GM19351 (cell line): ENCODE data around the gene NBAS.
A peak's percentile ranks its signal among the peaks of the same experiment; 100 is the strongest.
"Not testable (repeated sequence)": the region's sequence is repeated elsewhere in the genome, so short reads cannot be mapped to it uniquely, and the experiment has no call there.

Experiments used
- ATAC-seq: cut with Tn5 transposase; IDR thresholded peaks from one replicate; pipeline ENCODE4 v1.9.1; 2021; ENCODE audit warnings: mild to moderate bottlenecking, moderate library complexity; ENCODE audit not compliant: unreplicated experiment

Gene NBAS

DNA sequence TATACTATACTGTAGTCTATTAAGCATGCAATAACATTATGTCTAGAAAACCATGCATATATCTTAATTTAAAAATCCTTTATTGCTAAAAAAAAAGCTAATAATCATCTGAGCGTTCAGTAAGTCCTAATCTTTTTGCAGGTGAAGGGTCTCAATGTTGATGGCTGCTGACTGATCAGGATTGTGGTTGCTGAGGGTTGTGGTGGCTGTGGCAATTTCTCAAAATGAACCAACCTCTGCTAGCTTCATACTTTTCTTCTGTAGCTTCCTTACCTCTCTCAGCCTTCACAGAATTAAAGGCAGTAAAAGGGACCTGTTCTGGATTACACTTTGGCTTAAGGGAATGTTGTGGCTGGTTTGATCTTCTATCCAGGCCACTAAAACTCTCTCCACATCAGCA is 235.8 kb downstream of the NBAS start:
- ATAC-seq, result no peak

DNA sequence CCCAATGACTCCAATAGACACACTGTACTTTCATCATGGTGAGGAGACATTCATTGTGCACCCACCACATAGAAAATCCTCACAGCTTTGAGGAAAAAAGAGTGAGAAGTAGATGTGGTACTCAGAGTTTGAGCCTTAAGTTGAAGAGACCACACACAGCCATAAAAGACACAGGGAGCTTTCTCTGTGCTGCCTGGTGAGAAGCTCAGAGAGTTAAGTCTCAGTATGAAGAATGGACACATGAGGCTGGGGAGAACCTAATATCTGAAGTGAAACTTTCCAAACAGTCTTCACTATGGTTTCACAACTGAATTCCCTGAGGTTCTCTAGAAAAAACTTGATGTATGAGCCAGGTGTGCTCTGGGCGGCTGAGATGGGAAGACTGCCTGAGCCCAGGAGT is 237.9 kb downstream of the NBAS start:
- no peak for ATAC-seq

GRCh38 chr2:15321481-15321880 is 239.7 kb downstream of the NBAS start:
- ATAC-seq, result not testable (repeated sequence)

DNA sequence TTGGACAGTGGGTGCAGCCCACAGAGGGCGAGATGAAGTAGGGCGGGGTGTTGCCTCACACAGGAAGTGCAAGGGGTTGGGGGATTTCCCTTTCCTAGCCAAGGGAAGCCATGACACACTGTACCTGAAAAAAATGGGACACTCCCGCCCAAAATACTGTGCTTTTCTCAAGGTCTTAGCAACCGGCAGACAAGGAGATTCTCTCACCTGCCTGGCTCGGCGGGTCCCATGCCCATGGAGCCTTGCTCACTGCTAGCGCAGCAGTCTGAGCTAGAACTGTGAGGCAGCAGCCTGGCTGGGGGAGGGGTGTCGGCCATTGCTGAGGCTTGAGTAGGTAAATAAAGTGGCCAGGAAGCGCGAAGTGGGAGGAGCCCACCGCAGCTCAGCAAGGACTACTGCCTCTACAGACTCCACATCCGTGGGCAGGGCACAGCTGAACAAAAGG is 244.7 kb downstream of the NBAS start:
- ATAC-seq, result no peak

- no peak for ATAC-seq
Measured at GRCh38 chr2:15315411-15315810, 245.7 kb downstream of the NBAS start.

DNA sequence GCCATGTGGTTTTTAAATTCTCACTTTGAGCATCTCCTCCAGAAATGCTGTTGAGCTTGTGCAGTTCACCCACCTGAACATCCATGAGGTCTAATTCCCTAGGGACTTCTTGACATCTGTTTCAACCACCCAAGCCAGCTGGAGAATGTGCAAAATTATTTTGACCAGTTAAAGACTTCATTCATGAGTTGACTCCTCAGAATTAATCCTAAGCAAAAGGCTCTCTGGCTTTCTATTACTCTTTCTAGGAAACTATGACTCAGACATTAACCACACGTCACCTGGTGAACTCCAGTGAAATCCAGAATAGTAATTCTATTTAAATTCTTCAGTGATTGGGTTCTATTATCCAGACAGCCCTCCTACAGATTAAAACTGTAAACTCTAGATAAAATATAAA is 247.5 kb downstream of the NBAS start:
- ATAC-seq, result peak; percentile 82

GRCh38 chr2:15311926-15312325 is 249.2 kb downstream of the NBAS start:
- no peak for ATAC-seq

DNA sequence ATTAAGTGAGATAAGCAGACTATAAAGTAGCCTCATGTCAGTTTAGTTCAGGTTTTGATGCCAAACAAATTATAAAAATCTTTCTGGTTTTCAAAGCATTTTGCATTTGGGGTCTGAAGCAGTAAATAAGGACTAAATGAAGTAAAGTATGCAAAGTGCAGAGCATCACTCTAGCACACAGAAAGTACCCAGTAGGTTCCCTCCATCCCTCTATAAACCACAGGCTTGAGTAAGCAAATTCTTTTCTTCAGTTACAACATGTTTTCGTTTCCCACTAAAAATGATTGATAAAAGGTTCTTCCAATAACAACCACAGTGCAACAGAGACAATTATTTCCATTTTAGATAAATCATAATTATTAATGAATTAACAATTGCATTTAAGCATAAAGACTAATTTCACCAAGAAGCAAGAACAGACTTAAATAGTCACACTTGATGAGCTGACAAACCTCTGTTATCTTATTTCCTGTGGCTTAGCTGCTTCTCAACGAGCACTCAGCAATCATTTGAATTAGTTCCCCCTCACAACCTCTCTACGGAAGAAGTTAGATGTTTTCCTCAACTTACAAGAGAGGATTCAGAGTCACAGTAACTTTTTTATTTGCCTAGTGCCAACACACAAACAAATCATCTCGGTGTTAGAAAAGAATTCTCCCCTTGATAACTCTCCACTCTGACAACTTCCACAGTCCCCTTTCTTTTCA is 249.8 kb downstream of the NBAS start:
- ATAC-seq, result peak; percentile 51

DNA sequence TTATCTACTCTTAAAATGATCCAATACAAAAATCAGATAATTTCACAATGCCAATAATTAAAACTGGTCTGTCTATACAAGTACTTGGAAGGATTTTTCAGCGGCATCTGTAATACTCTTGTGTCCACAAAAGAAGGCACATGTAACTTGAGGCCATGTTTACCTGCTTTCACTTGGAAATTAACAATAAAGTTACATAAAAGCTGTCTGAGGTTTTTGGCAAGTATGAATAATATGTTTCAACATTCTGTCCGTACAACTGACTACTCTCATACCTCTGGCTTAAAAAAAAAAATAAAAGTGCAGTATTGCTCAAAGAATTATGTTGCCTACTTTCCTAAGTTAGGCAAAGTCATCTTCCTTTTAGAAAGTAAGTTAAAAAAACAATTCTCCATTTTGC is 253.6 kb downstream of the NBAS start:
- no peak for ATAC-seq

- ATAC-seq, result no peak
Measured at GRCh38 chr2:15306706-15307105, 254.4 kb downstream of the NBAS start.

GRCh38 chr2:15303874-15304273 is 257.3 kb downstream of the NBAS start:
- no peak for ATAC-seq

- ATAC-seq, result no peak
Measured at GRCh38 chr2:15302154-15302553, 259.0 kb downstream of the NBAS start.

- ATAC-seq, result no peak
Measured at GRCh38 chr2:15300624-15301573, 260.2 kb downstream of the NBAS start.

- ATAC-seq, result no peak
Measured at GRCh38 chr2:15299904-15300520, 261.1 kb downstream of the NBAS start.

GRCh38 chr2:15298770-15299169 is 262.4 kb downstream of the NBAS start:
- no peak for ATAC-seq

- no peak for ATAC-seq
Measured at GRCh38 chr2:15293262-15293937, 267.7 kb downstream of the NBAS start.

DNA sequence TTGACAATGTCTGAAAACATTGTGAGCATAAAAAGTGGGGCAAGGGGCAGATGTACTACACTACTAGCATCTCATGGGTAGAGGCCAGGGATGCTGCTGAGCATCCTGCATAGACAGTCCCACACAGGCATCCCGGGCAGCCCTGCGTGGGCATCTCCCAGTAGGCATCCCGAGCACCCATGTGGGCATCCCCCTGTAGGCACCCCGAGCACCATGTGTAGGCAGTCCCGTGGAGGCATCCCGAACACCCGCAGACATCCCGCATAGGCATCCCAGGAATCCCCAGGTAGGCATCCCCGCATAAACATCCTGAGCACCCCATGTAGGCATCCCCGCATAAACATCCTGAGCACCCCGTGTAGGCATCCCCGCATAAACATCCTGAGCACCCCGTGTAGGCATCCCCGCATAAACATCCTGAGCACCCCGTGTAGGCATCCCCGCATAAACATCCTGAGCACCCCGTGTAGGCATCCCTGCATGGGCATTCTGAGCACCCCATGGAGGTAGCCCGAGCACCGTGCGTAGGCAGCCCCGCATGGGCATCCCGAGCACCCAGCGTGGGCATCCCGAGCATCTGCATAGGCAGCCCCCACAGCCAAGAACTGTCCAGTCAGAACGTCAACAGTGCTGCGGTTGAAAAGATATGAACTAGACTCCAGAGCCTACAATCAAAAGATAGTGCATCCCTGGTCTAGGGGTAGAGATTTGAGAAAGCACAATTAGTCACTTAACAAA is 273.5 kb downstream of the NBAS start:
- ATAC-seq, result no peak

DNA sequence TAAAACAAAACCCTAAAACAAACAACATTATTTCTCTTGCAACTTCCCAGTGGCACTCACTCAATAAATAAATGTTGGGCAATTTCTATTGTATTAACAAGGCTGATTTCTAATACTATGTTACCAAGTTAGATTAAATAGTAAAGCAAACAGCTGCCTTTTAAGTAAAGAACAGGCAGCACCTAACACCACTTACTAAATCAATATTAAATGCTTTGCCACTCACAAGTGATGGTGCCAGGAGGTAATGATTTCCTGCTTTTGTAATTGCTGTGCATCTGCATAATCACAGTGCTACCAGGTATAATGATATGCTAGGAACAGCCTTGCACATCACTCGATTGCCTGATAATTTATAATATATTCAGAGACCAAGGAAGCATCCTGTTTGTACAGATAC is 276.5 kb downstream of the NBAS start:
- no peak for ATAC-seq

GRCh38 chr2:15281681-15282080 is 279.5 kb downstream of the NBAS start:
- ATAC-seq, result no peak

GRCh38 chr2:15279201-15279876 is 281.8 kb downstream of the NBAS start:
- ATAC-seq, result no peak
